DOHH2 (cell line): Measurements from ENCODE around the gene TRRAP.

Source experiments
- EZH2phosphoT487 ChIP-seq: fragments of 200-600 bp; sonication (generic); IDR thresholded peaks from 2 replicates; pipeline ENCODE4 v1.6.1; 2017; ENCODE audit warnings: borderline replicate concordance, mild to moderate bottlenecking, antibody characterized with exemption, low read length, moderate library complexity, mixed read lengths
- TF ChIP-seq, protein P1 (sequence below): fragments of 200-600 bp; sonication (generic); IDR thresholded peaks from one replicate; pipeline ENCODE4 v1.5.1; 2014; ENCODE audit warnings: antibody characterized with exemption, mild to moderate bottlenecking, low read depth, low read length; ENCODE audit not compliant: poor library complexity, severe bottlenecking

- TF ChIP-seq EZH2phosphoT487 = no peak
- TF ChIP-seq, protein P1, sequence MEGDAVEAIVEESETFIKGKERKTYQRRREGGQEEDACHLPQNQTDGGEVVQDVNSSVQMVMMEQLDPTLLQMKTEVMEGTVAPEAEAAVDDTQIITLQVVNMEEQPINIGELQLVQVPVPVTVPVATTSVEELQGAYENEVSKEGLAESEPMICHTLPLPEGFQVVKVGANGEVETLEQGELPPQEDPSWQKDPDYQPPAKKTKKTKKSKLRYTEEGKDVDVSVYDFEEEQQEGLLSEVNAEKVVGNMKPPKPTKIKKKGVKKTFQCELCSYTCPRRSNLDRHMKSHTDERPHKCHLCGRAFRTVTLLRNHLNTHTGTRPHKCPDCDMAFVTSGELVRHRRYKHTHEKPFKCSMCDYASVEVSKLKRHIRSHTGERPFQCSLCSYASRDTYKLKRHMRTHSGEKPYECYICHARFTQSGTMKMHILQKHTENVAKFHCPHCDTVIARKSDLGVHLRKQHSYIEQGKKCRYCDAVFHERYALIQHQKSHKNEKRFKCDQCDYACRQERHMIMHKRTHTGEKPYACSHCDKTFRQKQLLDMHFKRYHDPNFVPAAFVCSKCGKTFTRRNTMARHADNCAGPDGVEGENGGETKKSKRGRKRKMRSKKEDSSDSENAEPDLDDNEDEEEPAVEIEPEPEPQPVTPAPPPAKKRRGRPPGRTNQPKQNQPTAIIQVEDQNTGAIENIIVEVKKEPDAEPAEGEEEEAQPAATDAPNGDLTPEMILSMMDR = no peak
Observed at GRCh38 chr7:98935811-98936210, 57.5 kb downstream of the TRRAP start.
